ELR (cell line): ENCODE results near the gene MAPKAP1.

Experiments used
- DNase-seq: peaks from one replicate; pipeline ENCODE4 v3.0.0-alpha.2; 2015; ENCODE audit warnings: low read depth

The MAPKAP1 gene

GRCh38 chr9:125642311-125642710 is 64.7 kb downstream of the MAPKAP1 start:
- DNase-seq = no peak

DNA sequence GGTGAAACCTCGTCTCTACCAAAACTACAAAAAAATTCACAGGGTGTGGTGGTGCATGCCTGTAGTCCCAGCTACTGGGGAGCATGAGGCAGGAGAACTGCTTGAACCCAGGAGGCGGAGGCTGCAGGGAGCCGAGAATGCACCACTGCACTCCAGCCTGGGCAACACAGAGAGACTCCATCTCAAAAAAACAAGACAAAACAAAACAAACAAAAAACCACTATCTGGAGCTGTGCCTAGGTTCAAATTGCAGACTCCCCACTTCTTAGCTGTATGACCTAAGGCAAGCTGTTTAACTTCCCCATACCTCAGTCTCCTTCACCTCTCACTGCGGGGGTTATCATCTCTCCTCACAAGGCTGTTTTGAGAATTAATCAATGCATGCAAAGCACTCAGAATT is 68.0 kb downstream of the MAPKAP1 start:
- no peak for DNase-seq

- no peak for DNase-seq
Observed at GRCh38 chr9:125638239-125639045, 68.6 kb downstream of the MAPKAP1 start.

DNA sequence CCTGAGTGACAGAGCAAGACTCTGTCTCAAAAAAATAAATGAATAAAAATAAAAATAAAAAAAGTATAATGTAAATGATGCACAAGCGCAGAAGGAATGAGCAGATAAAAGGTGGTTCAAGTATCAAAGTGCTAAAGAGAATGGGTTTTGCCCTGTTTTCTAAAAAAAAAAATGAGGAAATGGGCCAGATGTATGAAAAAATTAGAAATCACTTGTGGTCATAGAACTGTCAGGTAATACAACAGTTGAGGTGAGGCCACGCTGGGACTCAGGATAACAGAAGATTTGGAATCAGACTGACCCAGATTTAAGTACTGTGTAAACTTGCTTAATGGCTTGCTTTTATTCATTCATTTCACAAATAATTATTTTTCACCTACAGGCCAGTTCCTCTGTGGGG is 69.8 kb downstream of the MAPKAP1 start:
- no peak for DNase-seq

GRCh38 chr9:125635888-125636287 is 71.1 kb downstream of the MAPKAP1 start:
- DNase-seq = no peak

GRCh38 chr9:125634040-125634717 is 72.8 kb downstream of the MAPKAP1 start:
- peak; percentile 69 for DNase-seq

DNA sequence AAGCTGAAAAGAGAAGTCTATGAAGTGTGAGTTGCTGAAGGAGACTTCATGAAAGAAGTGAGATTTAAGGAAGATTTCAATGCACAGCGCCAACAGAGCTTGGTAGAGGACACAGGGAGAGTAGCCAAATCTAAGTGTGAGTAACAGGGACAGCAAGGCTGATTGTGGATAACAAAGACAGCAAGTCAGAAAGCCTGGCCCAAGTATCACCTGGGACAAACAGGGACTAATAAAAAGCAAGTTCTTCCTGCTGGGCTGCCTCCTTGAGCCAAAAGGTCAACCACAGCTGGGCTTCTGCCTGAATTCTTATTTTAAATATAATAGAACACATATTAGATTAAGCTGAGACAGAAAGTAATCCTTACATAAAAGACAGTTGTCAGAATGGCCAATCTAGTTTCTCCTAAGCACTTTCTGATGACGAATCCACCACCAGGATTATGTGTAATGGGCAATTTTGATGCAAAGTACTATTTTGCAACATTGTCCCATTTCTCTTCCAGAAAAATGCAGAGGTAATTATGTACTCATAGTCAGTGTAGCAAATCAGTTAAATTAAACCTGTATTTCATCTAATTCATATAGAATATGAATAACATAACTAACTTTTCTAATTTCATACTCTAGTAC is 73.8 kb downstream of the MAPKAP1 start:
- DNase-seq = peak; percentile 30

DNA sequence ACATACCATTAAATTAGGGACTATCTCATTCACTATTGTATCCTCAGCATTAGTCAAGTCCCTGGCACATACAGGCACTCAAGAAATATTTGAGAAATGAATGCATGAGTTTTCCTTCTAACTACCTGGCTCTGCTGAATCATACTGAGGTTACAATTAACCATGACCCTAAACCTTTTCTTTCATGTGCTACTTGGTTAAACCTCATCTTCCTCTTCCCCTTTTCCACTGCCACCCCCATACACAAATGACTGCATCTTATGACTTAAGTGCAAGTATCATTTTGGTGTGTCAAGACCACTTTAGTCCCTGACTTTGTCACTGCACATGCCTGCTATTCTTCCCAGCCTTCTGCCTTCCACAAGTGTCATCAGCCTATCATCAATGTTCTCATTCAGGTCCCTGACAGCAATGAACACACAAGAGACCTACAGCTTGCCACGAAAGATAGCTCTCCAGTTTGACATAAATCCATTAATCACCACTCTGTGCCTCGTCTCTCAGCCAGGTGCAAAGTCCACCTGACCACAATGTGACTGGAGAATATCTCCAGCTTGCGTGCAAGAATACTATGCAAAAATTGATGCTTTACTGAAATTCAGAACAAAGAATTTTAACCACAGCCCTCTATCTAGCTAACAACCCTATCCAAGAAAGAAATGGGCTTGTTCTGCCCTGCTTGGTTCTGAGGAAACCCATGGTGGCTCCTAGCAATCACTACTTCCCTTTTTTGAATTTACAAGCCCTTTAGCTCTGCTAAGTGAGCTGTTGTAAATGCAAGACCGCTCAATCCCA is 74.5 kb downstream of the MAPKAP1 start:
- DNase-seq = peak; percentile 90

- peak; percentile 74 for DNase-seq
Observed at GRCh38 chr9:125631391-125632085, 75.5 kb downstream of the MAPKAP1 start.

DNA sequence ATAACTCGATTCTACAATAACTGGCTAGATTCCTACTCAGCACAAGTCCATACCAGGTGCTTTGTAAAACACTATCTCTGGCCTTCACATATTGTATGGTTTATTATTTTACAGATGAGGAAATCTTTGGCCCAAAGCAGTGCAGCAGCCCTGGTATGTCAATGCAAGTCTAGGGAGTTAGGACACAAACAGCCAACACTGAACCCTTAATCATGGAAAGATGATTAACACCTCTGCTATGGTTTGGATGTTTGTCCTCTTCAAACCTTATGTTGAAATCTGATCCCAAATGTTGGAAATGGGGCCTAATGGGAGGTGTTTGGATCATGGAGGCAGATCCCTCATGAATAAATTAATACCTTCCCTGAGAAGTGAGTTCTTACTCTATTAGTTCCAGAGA is 76.6 kb downstream of the MAPKAP1 start:
- DNase-seq = no peak

GRCh38 chr9:125629446-125629845 is 77.6 kb downstream of the MAPKAP1 start:
- no peak for DNase-seq

DNA sequence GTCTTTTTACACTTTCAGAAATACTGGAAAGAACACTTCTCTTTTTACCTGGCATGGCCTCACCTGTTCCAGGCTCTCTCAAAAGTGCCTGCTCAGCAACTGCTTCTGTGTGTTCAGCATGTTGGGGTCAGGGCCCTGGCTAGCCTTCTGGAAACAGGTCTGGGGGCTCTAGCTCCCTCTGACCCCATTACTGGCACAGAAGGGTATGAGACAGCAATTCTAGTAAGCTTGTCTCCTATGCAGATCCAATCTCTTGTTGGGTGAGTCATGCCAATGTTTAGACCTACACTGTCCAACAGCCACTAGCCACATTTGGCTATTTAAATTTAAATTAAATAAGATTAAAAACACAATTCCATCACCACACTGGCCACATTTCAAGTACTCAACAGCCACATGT is 80.8 kb downstream of the MAPKAP1 start:
- DNase-seq = peak; percentile 62

- DNase-seq = no peak
Observed at GRCh38 chr9:125621170-125621569, 85.8 kb downstream of the MAPKAP1 start.

- DNase-seq = no peak
Observed at GRCh38 chr9:125620216-125620615, 86.8 kb downstream of the MAPKAP1 start.

- DNase-seq = no peak
Observed at GRCh38 chr9:125617087-125617486, 89.9 kb downstream of the MAPKAP1 start.

- no peak for DNase-seq
Observed at GRCh38 chr9:125613141-125613540, 93.9 kb downstream of the MAPKAP1 start.

DNA sequence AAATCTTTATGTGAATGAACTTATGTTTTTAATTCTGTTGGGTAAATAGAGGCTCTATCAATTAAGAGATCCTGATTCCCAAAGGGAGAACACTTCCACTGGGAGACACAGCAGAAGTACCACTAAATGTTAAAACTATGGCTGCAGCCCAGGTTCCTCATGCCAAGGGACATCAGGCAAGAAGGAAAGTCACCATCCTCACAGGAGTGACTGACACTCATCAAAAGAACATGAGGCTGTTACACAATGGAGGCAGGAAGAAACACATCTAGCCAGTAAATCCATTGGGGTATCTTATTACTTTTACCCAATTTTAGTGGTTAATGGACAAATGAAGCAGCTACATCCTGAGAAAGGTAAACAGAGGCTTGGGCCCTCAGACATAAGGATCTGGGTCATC is 94.4 kb downstream of the MAPKAP1 start:
- DNase-seq = no peak

DNA sequence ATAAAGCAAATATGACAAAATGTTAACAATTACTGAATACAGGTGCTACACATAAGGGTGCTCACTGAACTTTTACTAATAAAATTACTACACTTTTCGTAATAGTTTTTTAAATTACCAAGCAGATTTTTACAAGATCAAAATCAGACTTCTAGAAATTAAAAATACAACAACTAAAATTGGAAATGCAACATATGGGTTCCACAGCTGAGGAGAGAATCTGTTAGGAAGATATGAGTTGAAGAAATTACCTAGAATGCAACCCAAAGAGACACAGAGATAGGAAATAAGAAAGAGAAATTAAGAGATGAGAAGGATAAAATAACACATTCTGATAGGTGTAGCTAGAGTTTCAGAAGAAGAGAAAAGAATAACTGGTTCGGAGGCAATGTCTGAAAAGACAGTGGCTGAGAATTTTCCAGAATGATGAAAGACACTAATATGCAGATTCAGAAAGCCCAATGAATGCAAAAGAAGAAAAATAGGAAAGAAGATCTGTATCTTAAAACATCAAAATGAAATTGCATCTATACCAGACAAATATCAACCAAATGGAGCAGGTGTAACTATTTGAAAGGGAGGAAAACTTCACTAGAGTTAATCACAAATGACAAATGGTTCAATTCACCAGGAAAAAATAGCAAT is 95.8 kb downstream of the MAPKAP1 start:
- no peak for DNase-seq

GRCh38 chr9:125609744-125610143 is 97.3 kb downstream of the MAPKAP1 start:
- no peak for DNase-seq

DNA sequence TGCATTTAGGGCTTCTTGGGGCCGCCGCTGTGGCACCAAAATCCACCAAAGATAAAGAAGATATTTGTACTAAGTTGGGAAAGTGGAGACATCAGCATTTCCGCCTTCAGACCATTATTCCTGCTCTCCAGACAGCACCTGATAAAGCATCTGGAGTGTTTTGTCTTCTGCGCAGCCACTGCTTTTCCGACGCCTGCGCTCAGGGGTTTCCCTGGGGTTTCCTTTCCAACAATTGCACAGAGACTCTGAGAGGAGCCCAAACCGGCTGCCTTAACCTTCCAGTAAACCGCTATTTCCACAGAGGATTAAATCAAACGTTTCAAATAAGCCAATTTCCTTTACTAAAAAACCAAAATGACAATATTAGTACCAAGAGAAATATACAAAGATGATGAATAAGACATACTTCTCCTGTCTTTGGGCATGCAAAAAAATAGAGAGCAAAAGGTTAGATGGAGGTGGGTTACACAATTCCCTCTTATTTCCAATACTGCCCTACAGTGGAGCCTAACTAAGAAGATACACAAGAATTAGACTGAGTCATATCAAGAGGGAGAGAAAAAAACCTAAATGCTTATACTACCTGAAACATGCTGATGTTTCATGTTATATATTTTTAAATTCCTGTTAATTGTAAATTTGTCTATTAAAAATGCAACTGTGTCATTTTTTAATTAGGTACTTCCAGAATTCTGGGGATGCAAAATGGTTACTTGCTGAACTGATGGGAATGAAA is 98.4 kb downstream of the MAPKAP1 start:
- DNase-seq = no peak
